ENCODE results near the gene CST3.

Gene CST3

DNA sequence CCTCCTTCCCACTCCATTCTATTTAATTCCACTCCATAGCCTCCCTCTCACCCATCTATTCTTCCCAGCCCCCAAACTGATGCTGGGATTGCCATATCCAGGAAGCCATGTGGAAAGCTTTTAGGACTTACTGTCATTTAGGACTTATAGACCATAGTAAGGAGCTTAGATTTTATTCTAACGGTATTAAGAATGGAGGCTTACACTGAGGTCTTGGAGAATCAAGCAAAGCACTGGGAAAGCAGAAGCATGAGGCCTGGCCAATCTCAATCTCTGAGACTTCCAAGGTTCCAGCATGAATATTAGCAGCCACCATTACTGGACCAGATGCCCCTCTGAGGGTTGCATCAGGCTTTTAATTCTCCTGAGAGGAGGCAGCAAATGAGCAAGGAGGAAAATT is 33.4 kb downstream of the CST3 start:
- Histone ChIP-seq H3K9me3 (replicated peaks; ENCODE audit: low read length) (no peaks in the 10 kb centered on the region), H3K4me3 (ENCODE audit: low read length) (no peak overlapping the region), H3K27me3 (ENCODE audit: control insufficient read depth, insufficient read depth, low read length) (peaks cover 48% of the 10 kb centered on the region), H3K36me3 (ENCODE audit: insufficient read depth, low read length) (no peaks in the 10 kb centered on the region), H3K4me2 (ENCODE audit: low read length) (no peak overlapping the region), H3K4me1 (ENCODE audit: control insufficient read depth, insufficient read depth, low read length) (no peaks in the 10 kb centered on the region), H3K9ac (ENCODE audit: low read depth, low read length) (no peak overlapping the region)

DNA sequence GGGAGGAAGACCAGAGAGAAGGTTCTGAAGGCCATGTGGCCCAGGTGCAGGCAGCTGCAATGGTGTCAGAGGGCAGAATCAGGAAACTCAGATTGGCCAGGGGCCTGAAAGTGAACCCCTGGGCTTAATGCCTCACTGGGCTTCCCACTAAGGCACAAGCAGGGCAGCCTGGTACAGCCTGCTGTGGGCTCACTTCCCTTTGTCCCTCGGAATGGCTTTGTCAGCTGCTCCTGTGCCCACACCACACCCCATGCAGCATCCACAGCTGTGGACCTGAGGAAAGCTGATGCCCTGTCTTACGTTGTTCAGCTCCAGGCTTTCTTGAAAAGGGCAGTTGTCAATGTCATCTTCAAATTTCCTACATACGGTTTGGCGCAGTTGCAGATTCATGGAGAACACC is 34.4 kb downstream of the CST3 start:
- H3K27me3 ChIP-seq (ENCODE audit: control insufficient read depth, insufficient read depth, low read length), result peaks cover 56% of the 10 kb centered on the region
- no peaks in the 10 kb centered on the region for H3K36me3 ChIP-seq (ENCODE audit: insufficient read depth, low read length)
- H3K4me2 ChIP-seq (ENCODE audit: low read length), result no peak overlapping the region
- no peak overlapping the region for H3K9ac ChIP-seq (ENCODE audit: low read depth, low read length)
- H3K4me3 ChIP-seq (ENCODE audit: low read length), result no peak overlapping the region
- no peaks in the 10 kb centered on the region for H3K4me1 ChIP-seq (ENCODE audit: control insufficient read depth, insufficient read depth, low read length)
- no peaks in the 10 kb centered on the region for H3K9me3 ChIP-seq (replicated peaks; ENCODE audit: low read length)

DNA sequence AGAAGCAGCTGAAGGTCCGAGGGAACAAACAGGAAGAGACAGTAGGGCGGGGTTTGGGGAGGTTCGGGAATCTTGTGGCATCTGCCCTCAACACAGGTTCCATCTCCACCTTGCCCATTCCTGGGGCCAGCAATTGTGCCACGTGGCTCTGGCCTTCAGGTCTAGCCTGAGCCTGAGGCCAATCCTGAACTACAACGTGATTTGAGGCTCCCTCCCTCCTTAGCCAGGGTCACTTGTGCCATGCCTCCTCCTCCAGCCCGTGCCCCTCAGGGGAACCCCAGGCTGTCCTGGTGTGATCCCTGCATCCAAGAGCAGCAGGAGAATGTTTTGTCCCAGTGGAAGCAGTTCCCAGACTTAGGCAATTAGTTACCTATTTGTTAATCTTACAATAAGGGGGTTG is 35.1 kb downstream of the CST3 start:
- Histone ChIP-seq H3K4me2 (ENCODE audit: low read length) (no peak overlapping the region), H3K4me1 (ENCODE audit: control insufficient read depth, insufficient read depth, low read length) (no peaks in the 10 kb centered on the region), H3K4me3 (ENCODE audit: low read length) (no peak overlapping the region), H3K9me3 (replicated peaks; ENCODE audit: low read length) (no peaks in the 10 kb centered on the region), H3K9ac (ENCODE audit: low read depth, low read length) (no peak overlapping the region), H3K27me3 (ENCODE audit: control insufficient read depth, insufficient read depth, low read length) (peaks cover 60% of the 10 kb centered on the region), H3K36me3 (ENCODE audit: insufficient read depth, low read length) (no peaks in the 10 kb centered on the region)

DNA sequence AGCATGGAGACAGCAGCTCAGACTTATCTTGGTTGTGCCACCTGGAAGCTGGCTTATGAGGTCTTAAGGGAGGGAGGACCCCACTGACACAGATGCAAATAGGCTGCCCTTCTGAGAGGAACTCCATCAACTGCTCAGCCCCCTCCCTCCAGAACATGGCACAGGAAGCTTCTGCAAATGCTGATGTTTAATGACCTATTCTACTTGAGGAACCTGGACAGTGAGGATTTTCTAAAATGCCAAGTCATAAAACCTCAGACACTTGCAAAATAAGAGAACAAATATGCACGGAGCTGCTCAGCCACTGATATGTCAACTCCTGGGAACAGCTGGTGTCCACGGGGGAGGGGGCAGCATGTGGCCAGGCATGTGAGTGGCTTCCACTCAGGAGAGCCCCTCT is 35.5 kb downstream of the CST3 start:
- peaks cover 60% of the 10 kb centered on the region for H3K27me3 ChIP-seq (ENCODE audit: control insufficient read depth, insufficient read depth, low read length)
- no peaks in the 10 kb centered on the region for H3K4me1 ChIP-seq (ENCODE audit: control insufficient read depth, insufficient read depth, low read length)
- H3K4me2 ChIP-seq (ENCODE audit: low read length), result no peak overlapping the region
- H3K36me3 ChIP-seq (ENCODE audit: insufficient read depth, low read length), result no peaks in the 10 kb centered on the region
- no peak overlapping the region for H3K9ac ChIP-seq (ENCODE audit: low read depth, low read length)
- no peaks in the 10 kb centered on the region for H3K9me3 ChIP-seq (replicated peaks; ENCODE audit: low read length)
- H3K4me3 ChIP-seq (ENCODE audit: low read length), result no peak overlapping the region

DNA sequence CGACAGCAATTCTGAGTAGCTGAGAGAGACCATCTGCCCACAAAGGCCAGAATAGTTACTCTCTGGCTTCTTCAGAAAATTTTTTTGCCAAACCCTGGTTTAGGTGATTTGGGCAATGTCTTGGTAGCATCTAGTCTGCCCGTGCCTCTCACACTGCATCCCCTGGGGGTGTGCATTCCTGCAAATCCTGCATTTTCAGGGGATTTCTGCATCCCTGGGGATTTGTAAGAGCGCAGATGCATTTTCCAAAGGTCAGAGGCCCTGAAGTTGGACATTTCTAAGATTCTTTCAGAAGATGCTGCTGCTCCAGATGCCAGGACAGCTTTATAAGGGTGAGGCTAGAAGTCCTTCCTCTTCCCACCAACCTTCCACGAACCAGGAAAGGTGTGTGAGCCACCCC is 36.0 kb downstream of the CST3 start:
- H3K4me3 ChIP-seq (ENCODE audit: low read length), result no peak overlapping the region
- H3K4me2 ChIP-seq (ENCODE audit: low read length), result no peak overlapping the region
- no peaks in the 10 kb centered on the region for H3K9me3 ChIP-seq (replicated peaks; ENCODE audit: low read length)
- no peaks in the 10 kb centered on the region for H3K36me3 ChIP-seq (ENCODE audit: insufficient read depth, low read length)
- peaks cover 60% of the 10 kb centered on the region for H3K27me3 ChIP-seq (ENCODE audit: control insufficient read depth, insufficient read depth, low read length)
- peaks cover 2% of the 10 kb centered on the region for H3K4me1 ChIP-seq (ENCODE audit: control insufficient read depth, insufficient read depth, low read length)
- H3K9ac ChIP-seq (ENCODE audit: low read depth, low read length), result no peak overlapping the region

DNA sequence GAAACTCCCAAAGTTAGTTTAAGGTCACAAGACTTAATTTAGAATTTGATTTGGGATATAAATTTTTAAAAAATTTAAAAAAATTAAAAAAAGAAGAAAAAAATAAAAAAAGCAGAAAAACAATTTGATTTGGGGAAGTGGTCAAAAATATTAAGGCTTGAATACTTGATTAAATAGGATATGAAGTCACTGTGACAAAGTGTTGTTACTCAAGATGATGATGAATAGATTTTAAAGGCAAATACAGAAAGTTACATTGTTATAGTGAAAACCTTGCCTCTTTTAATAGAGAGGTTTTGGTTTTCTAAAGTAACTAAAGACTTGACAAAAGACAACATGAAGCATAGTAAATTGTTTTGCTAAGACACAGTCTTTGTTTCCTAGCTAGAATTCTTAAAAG is 39.3 kb downstream of the CST3 start:
- peaks cover 2% of the 10 kb centered on the region for H3K4me1 ChIP-seq (ENCODE audit: control insufficient read depth, insufficient read depth, low read length)
- H3K27me3 ChIP-seq (ENCODE audit: control insufficient read depth, insufficient read depth, low read length), result peaks cover 45% of the 10 kb centered on the region
- no peak overlapping the region for H3K9ac ChIP-seq (ENCODE audit: low read depth, low read length)
- no peaks in the 10 kb centered on the region for H3K36me3 ChIP-seq (ENCODE audit: insufficient read depth, low read length)
- H3K4me3 ChIP-seq (ENCODE audit: low read length), result no peak overlapping the region
- H3K4me2 ChIP-seq (ENCODE audit: low read length), result no peak overlapping the region
- H3K9me3 ChIP-seq (replicated peaks; ENCODE audit: low read length), result no peaks in the 10 kb centered on the region

DNA sequence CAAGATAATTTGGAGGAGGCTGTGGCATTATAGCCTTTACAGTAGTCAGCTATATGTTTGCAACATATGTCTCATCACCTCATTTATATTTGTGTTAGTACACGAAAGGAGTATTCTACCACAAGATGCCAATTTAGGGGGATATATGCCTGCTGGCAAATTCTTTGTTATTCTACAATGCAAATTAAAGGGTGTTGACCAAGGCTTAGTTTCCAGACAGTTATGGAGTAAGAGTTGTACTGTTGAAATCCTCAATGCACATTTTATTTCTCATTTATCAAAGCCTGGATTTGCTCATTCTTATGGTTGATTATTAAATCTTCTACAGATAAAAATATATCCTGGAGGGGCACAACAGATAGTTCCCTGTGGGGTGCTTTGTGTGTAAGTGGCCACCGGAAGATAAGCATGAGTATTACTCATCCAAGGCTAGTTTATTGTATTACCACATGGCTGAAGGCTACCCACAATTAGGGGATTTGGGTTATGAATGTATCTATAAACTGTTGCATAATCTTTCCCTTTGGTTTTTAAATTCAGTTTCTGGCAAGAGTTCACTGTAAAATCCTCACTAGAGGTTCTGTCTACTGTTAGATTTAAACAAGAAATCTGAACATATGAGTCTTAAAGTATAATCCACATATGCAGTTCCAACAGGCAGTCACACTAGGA is 41.0 kb downstream of the CST3 start:
- no peak overlapping the region for H3K4me2 ChIP-seq (ENCODE audit: low read length)
- H3K36me3 ChIP-seq (ENCODE audit: insufficient read depth, low read length), result no peaks in the 10 kb centered on the region
- H3K27me3 ChIP-seq (ENCODE audit: control insufficient read depth, insufficient read depth, low read length), result peaks cover 29% of the 10 kb centered on the region
- no peak overlapping the region for H3K4me3 ChIP-seq (ENCODE audit: low read length)
- no peaks in the 10 kb centered on the region for H3K9me3 ChIP-seq (replicated peaks; ENCODE audit: low read length)
- H3K9ac ChIP-seq (ENCODE audit: low read depth, low read length), result no peak overlapping the region
- H3K4me1 ChIP-seq (ENCODE audit: control insufficient read depth, insufficient read depth, low read length), result peaks cover 2% of the 10 kb centered on the region

DNA sequence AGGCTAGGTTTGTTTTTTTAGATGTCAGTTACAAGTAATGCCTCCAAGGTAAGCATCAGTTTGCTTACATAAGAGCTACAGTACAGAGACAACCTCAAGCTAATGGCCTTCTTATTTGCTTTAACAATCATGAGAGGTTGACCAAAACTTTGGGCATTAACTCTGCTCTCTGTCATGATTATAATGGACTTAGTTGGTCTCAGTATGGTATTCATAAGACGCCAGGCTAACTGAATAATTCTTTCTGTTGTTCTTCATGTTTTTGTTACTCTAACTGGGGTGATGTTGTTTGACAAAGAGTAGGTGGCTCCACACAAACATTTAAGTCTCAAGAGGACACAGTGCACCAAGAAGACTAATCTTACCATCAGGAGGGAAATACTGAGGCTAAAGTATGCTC is 41.8 kb downstream of the CST3 start:
- no peak overlapping the region for H3K9ac ChIP-seq (ENCODE audit: low read depth, low read length)
- no peak overlapping the region for H3K4me2 ChIP-seq (ENCODE audit: low read length)
- H3K27me3 ChIP-seq (ENCODE audit: control insufficient read depth, insufficient read depth, low read length), result peaks cover 25% of the 10 kb centered on the region
- no peaks in the 10 kb centered on the region for H3K36me3 ChIP-seq (ENCODE audit: insufficient read depth, low read length)
- H3K4me3 ChIP-seq (ENCODE audit: low read length), result no peak overlapping the region
- no peaks in the 10 kb centered on the region for H3K9me3 ChIP-seq (replicated peaks; ENCODE audit: low read length)
- peaks cover 2% of the 10 kb centered on the region for H3K4me1 ChIP-seq (ENCODE audit: control insufficient read depth, insufficient read depth, low read length)

DNA sequence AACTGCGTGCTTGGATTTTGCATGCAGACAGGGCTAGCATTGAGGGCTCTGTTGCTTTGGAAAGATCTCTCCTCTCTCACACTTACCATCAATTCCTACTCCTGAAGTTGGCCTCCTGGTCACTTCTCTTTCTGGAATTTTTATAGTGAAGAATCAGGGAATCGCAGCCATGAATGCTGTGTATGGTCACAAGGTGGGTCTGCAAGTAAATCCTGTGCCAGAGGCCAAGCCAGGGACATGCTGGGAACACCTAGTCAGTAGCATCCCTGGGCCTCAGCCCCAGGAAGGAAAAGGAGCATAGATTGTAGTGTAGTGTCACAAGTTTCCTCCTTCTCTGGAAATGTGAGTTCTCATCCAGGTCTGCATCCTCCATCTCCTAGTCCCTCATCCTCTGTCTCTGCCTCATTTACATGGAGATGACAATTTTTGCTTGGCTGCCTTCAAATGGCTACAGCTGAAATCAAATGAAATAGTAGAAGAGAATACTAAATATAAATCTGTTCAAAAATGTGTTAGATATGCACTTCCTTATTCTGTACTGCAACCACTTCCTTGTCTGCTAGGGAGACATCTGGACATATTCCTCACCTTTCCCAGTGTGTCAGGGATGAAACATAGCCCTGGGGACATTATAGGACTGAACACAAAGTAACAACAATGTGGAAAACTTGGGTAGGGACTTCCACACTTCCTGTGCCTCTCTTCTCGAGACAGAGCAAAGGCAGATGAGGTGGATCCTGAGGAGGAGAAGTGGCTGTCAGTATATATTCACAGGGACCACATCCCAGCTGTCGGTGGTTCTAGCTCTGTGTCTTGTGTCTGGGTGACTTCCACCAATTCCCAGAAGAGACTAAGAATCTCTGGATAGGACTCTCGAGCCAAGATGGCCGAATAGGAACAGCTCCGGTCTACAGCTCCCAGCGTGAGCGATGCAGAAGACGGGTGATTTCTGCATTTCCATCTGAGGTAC is 49.0 kb downstream of the CST3 start:
- no peaks in the 10 kb centered on the region for H3K9me3 ChIP-seq (replicated peaks; ENCODE audit: low read length)
- no peak overlapping the region for H3K9ac ChIP-seq (ENCODE audit: low read depth, low read length)
- H3K4me1 ChIP-seq (ENCODE audit: control insufficient read depth, insufficient read depth, low read length), result no peaks in the 10 kb centered on the region
- peaks cover 19% of the 10 kb centered on the region for H3K27me3 ChIP-seq (ENCODE audit: control insufficient read depth, insufficient read depth, low read length)
- no peak overlapping the region for H3K4me3 ChIP-seq (ENCODE audit: low read length)
- no peak overlapping the region for H3K4me2 ChIP-seq (ENCODE audit: low read length)
- no peaks in the 10 kb centered on the region for H3K36me3 ChIP-seq (ENCODE audit: insufficient read depth, low read length)

DNA sequence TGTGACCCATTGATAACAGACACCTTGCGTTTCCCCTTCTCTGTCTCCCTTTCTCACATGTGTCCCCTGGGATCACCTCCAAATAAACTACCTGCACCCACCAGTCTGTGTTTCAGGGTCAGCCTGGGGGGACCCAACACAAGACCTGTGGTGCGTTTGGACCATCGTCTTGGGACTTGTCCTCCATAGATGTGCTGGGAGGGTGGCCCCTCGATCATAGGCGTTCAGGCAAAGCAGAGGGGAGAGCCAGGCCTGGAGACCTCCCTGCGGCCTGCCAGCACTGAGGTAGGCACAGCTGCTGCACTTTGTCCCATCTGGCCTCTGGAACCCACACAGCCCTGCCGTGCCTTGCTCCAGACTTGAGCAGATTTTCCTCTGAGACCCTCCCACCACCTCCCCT is 50.1 kb downstream of the CST3 start:
- no peak overlapping the region for H3K4me2 ChIP-seq (ENCODE audit: low read length)
- H3K4me3 ChIP-seq (ENCODE audit: low read length), result no peak overlapping the region
- no peaks in the 10 kb centered on the region for H3K36me3 ChIP-seq (ENCODE audit: insufficient read depth, low read length)
- no peaks in the 10 kb centered on the region for H3K9me3 ChIP-seq (replicated peaks; ENCODE audit: low read length)
- H3K4me1 ChIP-seq (ENCODE audit: control insufficient read depth, insufficient read depth, low read length), result no peaks in the 10 kb centered on the region
- peaks cover 19% of the 10 kb centered on the region for H3K27me3 ChIP-seq (ENCODE audit: control insufficient read depth, insufficient read depth, low read length)
- H3K9ac ChIP-seq (ENCODE audit: low read depth, low read length), result no peak overlapping the region

DNA sequence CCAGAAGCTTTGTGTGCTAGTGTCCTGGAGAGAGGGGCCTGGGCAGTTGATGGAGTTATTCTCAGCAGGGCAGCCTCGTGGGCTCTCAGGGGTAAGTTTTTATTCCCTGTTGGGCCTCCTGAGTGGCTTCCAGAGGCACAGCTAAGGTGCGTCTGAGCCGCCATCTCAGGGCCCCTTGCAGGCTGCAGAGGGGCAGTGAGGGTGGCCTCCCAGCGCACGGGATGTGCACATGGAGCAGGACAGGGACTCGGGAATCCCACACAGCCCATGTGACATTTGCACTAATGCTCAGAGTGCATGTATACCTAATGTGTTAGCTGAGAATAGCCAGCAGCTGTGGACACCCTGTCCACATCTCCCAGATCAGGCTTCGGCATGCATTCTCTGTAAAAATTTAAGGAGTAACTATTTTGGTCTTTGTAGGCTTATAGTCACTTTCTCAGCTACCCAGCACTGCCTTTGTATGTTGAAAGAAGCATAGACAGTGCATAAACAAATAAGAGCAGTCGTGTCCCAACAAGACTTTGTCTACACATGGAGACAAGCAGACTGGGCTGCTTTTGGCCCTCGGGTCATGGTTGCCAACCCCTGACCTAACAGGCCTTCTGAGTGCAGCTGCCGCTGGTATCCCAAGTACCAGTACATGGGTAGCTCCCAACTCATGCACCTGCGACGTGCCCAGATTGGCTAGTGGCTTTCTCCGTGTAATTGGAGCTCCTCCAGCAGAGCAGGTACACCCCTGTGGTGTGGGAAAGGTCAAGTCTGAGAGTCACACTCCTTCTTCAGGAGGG is 50.8 kb downstream of the CST3 start:
- no peaks in the 10 kb centered on the region for H3K9me3 ChIP-seq (replicated peaks; ENCODE audit: low read length)
- H3K4me2 ChIP-seq (ENCODE audit: low read length), result no peak overlapping the region
- H3K36me3 ChIP-seq (ENCODE audit: insufficient read depth, low read length), result no peaks in the 10 kb centered on the region
- peaks cover 19% of the 10 kb centered on the region for H3K27me3 ChIP-seq (ENCODE audit: control insufficient read depth, insufficient read depth, low read length)
- no peaks in the 10 kb centered on the region for H3K4me1 ChIP-seq (ENCODE audit: control insufficient read depth, insufficient read depth, low read length)
- H3K9ac ChIP-seq (ENCODE audit: low read depth, low read length), result no peak overlapping the region
- no peak overlapping the region for H3K4me3 ChIP-seq (ENCODE audit: low read length)

All from skeletal muscle satellite cell (primary cell).